Esophagus muscularis mucosa (tissue), 4 donors: ENCODE measurements around the gene CKS1B.

ENCODE experiments used
- EP300 ChIP-seq: sonication (generic); formaldehyde crosslinking; IDR thresholded peaks from one replicate; pipeline ENCODE4 v1.6.1; 2017; ENCODE audit warnings: antibody characterized with exemption
- POLR2AphosphoS5 ChIP-seq, 2 donors: sonication (generic); formaldehyde crosslinking; IDR thresholded peaks; one replicate each; pipeline ENCODE4 v1.6.1; 2017; ENCODE audit warnings: antibody characterized with exemption in 2 of 2
- TF ChIP-seq, protein P1 (sequence below), 3 experiments: fragments of 200-600 bp in 2 of 3; fragments of 450-650 bp in 1 of 3; sonication (generic) in 2 of 3; IDR thresholded peaks; one replicate each; pipeline ENCODE4 v1.5.1; 2017 to 2019; ENCODE audit warnings: antibody characterized with exemption in 3 of 3, mild to moderate bottlenecking in 2 of 3, moderate library complexity in 1 of 3

DNA sequence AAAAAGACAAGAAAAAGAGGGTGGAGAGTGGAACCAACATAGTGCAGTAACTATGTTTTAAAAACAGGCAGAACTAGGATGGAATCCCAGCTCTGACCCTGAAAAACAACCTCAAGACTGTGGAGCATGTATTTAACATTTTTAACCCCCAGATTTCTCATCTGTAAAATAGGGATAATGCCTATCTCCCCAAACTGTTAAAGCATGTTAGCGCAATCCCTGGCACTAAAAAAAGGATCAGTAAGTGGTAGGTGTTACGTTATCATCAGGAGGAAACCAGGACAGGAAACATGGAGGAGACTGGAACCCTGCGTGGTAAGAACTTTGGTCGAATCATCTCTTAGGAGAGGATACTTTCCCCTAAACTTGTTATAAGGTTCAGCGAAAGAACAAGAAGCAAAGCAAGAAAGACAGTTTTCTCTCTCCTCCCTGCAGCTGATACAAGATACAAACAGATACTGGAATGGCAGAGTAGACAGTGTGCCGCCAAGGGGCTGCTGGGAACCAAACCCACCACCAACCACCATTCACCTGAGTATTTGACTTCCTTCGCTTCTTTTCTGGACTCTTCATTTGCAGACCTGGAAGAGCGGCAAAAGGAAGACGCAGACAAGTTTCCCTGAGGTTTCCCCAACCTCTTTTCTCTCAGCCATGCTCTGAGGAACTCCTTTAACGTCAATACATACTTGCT, 13.9 kb upstream of the CKS1B start:
- TF ChIP-seq EP300 (no peak), POLR2AphosphoS5 (IDR thresholded peaks at IDR 0.05) (no peak)
- TF ChIP-seq, protein P1, sequence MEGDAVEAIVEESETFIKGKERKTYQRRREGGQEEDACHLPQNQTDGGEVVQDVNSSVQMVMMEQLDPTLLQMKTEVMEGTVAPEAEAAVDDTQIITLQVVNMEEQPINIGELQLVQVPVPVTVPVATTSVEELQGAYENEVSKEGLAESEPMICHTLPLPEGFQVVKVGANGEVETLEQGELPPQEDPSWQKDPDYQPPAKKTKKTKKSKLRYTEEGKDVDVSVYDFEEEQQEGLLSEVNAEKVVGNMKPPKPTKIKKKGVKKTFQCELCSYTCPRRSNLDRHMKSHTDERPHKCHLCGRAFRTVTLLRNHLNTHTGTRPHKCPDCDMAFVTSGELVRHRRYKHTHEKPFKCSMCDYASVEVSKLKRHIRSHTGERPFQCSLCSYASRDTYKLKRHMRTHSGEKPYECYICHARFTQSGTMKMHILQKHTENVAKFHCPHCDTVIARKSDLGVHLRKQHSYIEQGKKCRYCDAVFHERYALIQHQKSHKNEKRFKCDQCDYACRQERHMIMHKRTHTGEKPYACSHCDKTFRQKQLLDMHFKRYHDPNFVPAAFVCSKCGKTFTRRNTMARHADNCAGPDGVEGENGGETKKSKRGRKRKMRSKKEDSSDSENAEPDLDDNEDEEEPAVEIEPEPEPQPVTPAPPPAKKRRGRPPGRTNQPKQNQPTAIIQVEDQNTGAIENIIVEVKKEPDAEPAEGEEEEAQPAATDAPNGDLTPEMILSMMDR (IDR thresholded peaks at IDR 0.05), result no peak
